ENCODE data around the gene PALD1.

DNA sequence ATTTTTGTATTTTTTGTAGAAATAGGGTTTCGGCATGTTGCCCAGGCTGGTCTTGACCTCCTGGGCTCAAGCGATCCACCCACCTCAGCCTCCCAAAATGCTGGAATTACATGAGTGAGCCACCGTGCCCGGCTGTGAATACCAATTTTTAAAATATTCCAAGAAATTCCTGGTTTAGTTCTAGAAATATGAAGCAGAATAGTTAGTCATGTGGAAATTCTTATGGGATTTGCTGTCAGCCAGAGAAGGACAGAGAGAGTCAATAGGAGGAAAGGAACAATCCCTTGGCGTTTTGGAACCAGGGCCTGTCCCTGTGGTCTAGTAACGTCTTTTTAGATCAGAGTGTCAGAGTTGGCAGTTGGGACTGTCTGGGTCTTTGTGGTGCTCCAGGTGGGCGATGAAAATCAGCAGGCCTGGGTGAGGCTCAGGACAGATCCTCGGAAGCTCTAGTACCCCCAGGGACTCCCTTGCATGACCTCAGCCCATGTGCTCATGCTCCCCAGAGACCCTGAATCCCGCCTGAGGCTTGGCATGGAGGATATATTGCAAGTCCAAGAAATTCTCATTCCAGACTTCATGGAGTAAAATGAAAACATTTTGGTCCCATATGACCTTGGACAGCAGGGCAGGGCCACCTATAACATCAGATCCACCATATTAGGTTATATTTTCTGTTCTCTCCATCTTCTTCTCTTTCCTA, 44.8 kb upstream of the PALD1 start:
- TF ChIP-seq, protein P1, sequence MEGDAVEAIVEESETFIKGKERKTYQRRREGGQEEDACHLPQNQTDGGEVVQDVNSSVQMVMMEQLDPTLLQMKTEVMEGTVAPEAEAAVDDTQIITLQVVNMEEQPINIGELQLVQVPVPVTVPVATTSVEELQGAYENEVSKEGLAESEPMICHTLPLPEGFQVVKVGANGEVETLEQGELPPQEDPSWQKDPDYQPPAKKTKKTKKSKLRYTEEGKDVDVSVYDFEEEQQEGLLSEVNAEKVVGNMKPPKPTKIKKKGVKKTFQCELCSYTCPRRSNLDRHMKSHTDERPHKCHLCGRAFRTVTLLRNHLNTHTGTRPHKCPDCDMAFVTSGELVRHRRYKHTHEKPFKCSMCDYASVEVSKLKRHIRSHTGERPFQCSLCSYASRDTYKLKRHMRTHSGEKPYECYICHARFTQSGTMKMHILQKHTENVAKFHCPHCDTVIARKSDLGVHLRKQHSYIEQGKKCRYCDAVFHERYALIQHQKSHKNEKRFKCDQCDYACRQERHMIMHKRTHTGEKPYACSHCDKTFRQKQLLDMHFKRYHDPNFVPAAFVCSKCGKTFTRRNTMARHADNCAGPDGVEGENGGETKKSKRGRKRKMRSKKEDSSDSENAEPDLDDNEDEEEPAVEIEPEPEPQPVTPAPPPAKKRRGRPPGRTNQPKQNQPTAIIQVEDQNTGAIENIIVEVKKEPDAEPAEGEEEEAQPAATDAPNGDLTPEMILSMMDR (IDR thresholded peaks at IDR 0.05) = no peak
- no peak for TF ChIP-seq POLR2A (IDR thresholded peaks at IDR 0.05)

All from body of pancreas (tissue), 4 donors.